Amniotic stem cell (primary cell): ENCODE results near the gene PADI1.
"Not testable (repeated sequence)": the region's sequence is repeated elsewhere in the genome, so short reads cannot be mapped to it uniquely, and the experiment has no call there.

Experiments used
- DNase-seq: peaks from one replicate; lab custom pipeline; 2025; lab: John Stamatoyannopoulos, UW

The PADI1 gene

DNA sequence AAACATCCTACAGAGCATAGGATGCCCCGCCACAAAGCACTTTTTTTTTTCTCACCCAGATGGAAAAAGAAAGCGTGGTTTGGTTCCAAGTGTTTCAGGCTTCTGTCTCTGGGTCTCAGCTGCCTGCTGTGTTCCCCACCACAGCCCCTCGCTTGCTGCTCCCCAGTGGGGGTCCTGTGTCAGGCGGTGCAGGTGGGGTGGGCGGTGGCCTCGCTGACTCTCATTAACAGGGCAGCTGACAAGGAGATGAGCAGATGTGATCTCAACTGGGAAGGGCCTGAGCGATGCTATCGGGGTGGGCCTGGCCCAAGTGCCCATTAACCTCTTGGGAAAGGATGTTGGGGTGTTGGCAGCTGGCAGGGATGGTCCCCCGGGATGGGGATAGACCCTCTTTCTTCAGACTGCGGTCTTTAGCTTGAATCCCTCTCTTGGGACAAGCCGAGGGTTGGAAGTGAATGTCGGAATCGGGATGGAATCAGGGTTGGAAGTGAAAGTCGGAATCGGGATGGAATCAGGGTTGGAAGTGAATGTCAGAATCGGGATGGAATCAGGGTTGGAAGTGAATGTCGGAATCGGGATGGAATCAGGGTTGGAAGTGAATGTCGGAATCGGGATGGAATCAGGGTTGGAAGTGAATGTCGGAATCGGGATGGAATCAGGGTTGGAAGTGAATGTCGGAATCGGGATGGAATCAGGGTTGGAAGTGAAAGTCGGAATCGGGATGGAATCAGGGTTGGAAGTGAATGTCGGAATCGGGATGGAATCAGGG lies 36.3 kb downstream of the PADI1 start:
- not testable (repeated sequence) for DNase-seq

DNA sequence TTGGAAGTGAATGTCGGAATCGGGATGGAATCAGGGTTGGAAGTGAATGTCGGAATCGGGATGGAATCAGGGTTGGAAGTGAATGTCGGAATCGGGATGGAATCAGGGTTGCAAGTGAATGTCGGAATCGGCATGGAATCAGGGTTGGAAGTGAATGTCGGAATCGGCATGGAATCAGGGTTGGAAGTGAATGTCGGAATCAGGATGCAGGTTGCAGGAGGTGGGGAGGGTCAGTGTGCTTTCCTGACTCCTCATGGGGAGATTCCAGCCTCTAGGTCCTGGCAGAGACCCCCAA lies 36.8 kb downstream of the PADI1 start:
- not testable (repeated sequence) for DNase-seq

DNA sequence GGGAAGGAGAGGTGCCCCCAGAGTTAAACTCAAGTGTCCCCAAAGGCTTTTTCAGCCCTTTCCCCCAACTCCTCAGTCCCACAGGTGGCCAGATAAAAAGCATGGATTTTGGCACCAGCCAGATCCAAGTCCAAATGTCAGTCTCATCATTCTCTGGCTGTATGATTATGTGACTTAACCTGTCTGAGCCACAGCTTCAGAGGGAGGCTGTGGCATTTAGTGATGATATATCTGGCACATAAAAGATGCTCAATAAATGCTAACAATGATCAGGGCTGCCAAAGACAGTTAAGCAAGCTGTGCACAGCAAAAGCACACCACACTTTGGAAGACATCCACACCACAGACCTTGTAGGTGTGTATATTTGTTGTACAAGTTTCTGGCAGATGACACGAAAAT lies 38.3 kb downstream of the PADI1 start:
- DNase-seq, result no peak

DNA sequence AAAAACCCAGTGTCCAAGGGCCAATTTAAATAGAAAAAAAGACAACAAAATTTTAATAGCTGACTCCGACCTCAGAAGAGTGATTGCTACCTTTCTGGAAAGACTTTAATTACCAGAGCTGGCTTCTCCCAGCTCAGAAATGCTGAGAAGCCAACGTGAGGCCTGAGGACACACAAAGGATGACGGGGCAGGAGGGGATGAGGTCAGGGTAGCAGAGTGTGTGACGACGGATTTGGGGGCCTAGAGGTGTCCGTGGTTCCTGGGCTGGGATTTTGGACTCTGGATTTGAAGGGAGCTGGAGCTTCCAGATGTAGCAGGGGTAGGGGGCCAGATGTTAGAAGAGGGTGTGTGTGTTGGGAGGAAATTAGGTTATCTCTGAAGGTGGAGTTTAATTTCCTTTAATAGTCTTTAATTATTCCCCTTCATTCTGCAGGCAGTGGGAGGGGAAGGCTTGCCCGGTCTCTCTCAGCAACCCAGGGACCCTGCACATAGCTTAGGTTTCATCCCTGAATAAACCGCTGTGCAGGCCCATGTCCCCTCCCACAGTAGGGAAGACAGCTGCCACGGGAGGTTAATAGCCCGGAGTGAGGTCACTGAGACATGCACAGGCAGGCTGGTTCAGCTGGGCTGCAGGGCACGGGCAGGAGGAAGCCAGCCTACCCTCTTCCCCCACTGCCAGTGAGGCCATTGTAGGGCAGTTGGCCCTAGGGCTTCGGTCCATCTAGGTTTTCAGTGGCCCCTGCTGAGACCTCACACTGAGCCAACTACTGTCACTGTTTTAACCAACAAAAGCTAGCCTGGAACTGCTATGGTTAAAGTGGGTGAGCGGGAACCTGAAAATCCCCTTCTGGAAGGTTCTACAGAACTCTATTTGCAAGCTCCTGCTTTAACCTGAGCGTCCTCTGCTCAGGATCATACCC lies 40.2 kb downstream of the PADI1 start:
- DNase-seq, result no peak

DNA sequence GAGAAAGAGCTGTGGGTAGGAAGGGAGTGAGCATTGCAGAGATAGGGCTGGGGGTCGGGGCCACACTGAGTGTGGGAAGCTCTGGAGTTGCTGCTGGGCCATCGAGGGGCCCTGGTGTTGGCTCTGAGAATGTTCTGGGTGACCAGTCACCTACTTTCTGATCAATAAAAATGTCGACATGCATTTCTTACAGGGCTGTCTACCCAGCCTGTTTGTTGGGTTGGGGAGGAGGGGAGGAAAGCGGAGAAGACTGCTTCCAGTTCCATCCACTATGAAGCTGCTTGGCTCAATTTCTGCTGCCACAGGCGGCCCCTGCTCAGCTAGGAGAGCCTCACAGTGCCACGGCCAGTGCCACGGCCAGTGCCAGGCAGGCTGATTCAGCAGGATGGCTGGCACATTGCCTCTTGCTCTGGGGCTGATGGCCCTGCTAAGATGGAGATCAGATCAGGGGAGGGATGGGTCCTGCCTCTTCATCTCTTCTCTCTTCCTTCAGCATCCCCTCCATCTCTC lies 40.9 kb downstream of the PADI1 start:
- DNase-seq, result no peak

DNA sequence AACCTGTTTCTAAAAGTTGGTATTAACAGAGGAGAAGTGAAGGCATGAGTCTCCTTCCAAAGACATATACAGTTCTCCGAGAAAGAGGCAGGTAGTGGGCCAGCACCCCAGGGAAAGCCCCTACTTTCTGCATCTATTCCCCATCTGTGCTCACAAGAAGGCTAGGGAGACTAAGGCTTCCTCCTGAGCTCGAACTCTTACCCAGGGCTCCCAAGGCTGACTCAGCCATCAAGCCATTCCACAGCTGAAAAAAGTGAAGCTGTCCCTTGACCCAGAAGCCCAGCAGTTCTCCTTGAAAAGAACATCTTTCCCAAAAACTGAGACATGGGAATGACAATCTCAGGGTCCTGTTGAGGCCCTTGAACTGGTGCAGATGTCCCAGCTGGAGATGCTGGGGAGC lies 42.0 kb downstream of the PADI1 start:
- no peak for DNase-seq

DNA sequence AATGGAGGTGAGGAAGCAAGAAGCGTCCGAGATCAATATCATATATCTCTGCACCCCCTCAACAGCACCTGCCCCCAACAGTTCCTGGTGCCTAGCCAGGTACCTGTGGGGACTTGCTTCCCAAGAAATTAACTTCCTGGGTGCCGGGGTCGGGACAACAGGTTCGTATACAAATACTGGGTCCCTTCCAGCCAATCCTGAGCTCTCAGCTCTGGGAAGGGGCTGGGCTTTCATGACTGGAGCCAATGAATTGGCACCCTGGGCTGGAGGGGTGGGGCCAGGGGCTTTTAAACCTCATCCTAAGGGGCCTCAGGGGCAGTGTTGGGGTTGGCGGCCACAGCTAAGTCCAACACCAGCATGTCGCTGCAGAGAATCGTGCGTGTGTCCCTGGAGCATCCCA lies 43.9 kb downstream of the PADI1 start, which contains the start of gene PADI3:
PADI3 (plus strand) TSS at position 318 of the 400 bp plus-strand sequence; CDS start at position 358, 40 bp downstream.
- DNase-seq, result no peak

DNA sequence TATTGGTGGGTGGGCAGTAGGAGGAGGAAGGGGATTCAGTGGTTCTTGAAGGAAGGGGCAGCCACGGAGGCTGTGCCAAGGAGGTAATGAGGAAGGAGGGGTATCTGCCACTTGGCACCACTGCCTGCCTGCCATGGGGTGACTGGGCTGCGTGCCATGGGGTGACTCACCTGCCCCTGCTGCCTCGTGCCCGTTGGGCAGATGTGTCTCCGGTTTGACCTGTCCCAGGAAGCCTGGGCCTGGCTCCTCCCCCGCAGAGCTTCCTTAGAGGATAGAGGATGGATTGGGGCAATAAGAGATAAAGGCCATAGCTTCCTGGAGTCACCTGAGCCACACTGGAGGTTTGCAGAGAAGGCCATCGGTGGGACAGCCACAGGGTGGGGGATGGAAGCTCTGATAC lies 45.7 kb downstream of the PADI1 start:
- no peak for DNase-seq

DNA sequence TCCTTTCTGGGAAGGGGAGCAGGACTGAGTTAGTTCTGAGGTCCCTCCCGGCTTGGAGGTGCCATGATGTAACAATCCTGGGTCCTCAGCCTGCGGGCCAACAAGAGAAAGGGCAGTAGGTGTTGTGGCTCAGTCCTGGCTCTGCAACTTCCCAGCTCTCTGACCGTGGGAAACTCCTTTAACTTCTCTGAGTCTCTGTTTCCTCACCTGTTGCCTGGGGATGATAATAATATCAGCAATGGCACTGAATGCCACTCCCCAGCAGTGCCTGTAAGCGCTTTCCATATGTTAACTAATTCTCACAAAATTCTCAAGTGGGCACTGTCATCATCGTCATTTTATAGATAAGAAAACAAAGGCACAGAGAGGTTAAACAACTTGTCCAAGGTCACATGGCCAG lies 46.3 kb downstream of the PADI1 start:
- DNase-seq, result no peak

DNA sequence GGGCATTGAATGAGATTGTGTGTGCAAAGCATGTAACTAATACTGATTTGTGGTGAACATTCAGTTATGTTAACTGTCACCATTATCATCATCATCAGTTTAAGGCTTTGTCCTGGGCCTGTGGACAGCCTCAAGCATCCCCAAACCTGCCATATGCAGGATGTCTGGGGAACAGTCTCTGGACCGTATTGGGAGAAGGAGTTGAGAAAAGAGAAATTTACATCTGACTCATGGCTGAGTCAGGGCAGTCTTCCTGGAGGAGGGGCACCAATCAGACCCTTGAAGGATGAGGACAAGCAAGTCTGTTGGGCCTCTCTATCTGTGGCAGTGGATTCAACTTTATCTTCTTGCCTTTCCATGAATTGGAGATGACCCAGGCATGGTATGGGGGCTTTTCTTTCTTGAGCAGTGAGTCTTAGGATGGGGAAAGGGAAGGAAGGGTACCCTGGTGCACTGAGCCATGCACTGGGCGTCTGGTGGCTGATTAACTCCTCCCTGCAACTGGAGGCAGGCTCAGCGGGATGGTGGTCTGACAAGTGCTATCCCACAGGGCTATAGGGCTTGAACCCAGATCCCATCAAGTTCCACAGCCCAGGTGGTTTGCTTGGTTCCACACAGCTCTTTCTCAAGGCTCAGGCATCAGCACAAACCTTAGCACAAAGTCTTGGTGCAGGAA lies 46.9 kb downstream of the PADI1 start:
- DNase-seq, result peak; percentile 4

DNA sequence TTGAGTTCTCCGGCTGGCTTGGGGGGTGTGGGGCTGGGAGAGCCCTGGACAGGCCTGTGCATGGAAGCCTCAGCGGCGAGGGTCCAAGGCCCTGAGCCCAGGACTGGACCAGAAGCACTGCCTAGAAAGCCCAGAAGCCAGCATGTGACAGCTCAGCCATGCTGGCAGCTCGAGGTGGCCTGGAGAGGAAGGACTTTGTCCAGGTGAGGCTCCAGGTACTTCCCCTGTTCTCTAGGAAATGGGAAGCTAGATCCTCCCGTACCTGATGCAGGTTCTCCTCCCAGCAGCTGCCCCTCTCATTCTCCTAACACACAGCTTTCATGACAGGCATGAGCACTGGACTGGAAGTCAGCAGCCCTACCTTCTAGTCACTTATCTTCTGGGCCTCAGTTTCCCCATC lies 50.4 kb downstream of the PADI1 start:
- no peak for DNase-seq

DNA sequence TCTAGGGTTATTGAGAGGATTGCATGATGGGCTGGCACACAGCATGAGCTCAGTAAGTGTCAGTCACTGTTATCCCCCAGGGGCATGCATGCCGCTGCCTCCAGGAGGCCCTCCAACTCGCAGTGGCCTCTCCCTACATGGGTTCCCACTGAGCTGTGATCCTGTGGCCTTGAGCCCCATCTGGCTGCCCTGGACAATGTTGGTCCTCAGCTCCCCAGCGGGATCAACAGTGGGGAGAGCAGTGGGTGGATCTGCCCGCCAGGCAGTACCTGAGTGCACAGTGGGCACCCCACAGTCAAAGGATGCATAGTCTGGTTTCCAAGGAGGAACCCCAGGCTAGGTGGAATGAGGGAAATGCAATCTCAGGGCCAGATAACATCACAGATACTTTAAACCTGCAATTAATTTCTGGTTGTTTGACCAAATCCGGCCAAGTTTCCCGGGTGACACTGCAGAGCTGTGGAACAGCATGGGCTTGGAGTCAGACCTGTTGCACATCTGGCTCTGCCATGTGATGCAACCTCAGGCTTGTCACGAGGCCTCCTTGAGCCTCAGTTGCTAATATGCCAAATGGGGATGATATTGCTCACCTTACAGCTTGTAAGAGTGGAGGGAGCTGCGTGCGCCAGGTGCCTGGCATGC lies 53.3 kb downstream of the PADI1 start:
- no peak for DNase-seq

DNA sequence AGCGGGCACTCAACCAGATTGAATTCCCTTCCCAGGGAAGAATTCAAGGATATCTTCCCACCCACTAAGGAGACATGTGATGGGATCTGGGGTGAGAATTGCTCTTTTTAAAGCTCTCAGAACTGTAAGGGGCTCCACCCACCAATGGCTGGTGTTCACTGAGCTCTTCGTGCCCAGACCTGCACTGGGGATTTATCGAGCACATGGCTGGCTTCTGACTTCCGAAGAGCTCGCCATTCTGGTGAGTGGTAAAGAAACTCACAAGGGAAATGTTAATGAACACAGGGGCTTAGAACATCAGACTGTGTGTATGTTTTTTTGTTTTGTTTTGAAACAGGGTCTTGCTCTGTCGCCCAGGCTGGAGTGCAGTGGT lies 53.8 kb downstream of the PADI1 start:
- no peak for DNase-seq

DNA sequence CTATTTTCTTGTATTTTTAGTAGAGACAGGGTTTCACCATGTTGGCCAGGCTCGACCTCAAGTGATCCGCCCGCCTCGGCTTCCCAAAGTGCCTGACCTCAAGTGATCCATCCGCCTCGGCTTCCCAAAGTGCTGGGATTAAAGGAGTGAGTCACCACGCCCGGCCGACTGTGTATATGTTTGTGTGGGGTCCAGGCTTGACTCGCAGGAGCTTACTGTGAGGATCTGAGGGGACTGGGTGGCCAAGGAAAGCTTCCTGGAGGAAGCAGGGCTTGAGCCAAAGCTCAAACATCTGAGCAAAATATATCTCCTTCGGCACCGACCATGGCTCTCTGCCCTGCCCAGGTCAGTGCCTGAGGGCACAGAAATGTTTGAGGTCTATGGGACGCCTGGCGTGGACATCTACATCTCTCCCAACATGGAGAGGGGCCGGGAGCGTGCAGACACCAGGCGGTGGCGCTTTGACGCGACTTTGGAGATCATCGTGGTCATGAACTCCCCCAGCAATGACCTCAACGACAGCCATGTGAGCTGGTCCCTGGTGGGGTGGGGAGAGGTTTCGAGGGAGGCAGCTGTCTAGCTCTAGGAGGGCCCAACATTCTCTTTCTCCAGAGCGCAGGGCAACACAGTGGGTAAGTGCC lies 54.4 kb downstream of the PADI1 start:
- no peak for DNase-seq

DNA sequence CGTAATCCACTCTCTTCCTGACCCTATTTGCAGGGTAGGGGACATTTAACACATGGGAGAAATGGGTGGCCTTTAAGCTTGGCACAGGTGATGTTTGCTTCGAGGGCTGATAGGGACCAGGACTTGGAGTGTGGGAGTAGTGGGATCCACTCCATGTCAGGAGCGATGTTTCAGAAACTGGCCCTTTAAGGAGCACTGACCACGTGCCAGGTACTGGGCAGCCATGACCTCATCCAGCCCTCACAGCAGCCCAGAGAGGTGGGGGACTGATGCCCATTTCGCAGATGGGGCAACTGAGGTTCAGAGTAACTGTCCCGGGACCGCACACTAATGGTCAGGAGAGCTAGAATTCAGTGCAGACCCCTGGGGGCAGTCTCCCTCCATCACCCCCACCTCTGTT lies 55.3 kb downstream of the PADI1 start:
- no peak for DNase-seq

DNA sequence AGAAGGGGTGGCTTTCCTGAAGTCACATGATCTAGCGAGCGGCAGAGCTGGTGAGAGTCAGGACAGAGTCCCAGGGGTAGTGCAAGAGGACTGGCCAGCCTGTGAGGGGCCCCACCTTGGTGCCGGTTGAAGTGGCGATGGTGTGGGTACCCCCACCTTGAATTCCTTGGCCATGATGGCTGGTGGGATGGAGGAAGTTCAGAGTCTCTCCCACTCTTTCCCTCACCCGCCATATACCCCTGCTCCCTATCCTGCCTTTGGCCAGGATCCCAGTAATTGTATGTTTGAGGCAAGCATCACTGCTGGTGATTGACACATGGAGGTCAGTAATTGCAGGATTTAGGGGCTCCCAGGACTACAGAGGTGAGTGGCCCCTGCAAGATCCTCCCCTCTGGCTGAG lies 55.8 kb downstream of the PADI1 start:
- DNase-seq, result no peak

DNA sequence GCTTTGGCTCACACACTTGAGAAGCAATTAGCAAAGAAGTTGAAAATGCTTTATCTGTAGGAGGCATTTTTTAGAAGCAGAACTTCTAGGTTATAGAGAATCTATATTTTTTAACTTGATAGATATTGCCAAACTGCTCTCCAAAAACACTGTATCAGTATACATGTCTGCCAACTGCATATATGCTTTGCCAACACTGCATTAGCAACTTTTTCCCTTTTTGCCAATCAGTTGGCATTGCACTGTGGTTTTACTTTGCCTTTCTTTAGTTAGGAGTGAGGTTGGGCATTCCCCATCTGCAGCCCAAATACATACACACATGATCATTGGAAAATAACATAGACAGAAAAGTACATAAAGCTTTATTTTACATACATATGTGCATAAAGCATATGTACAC lies 59.0 kb downstream of the PADI1 start:
- DNase-seq, result no peak

DNA sequence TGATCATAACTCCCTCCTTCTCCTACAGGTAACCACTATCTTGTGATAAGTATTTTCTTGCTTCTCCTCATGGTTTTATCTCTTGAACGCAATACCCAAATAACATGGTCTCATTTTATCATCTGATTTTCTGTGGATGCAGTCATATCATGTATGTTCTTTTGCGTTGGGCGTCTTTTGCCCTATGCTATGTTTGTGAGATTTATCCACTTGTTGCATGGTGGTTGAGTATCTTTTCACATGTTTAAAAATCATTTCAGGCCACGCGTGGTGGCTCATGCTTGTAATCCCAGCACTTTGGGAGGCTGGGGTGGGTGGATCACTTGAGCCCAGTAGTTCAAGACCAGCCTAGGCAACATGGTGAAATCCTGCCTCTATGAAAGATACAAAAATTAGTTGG lies 59.5 kb downstream of the PADI1 start:
- DNase-seq, result no peak

DNA sequence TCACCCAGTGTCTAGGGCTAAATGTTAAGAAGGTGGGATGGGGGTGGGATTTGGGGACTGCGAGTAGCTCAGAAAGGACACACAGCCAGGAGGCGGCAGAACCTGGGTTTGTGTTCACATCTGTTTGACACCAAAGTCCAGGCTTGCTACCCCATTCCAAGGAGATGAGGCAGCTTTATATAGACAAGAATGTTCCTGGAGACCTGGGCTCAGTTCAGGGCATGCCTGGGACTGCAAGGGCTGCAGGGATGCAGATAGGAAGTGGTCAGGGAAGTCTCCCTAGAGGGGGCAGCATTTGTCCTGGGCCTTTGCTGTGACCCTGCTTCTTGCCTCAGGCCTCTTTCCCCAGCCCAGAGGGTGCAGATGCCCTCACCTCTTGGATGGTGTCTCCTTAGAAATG lies 60.2 kb downstream of the PADI1 start:
- no peak for DNase-seq

DNA sequence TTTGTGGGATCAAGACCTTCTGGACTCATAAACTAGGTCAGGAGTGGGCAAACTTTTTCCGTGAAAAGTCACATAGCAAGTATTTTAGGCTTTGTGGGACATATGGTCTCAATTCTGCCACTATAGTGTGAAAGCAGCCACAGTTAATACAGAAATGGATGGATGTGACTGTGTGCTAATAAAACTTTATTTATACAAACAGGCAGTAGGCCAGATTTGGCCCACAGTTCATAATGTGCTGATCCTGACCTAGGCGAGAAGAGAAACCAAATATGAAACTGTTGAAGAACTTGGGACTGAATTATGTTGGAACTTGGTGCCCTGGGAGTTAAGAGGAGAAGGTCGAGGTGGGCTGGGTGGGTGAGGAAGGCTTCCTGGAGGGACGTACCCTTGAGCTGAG lies 61.0 kb downstream of the PADI1 start:
- DNase-seq, result no peak

DNA sequence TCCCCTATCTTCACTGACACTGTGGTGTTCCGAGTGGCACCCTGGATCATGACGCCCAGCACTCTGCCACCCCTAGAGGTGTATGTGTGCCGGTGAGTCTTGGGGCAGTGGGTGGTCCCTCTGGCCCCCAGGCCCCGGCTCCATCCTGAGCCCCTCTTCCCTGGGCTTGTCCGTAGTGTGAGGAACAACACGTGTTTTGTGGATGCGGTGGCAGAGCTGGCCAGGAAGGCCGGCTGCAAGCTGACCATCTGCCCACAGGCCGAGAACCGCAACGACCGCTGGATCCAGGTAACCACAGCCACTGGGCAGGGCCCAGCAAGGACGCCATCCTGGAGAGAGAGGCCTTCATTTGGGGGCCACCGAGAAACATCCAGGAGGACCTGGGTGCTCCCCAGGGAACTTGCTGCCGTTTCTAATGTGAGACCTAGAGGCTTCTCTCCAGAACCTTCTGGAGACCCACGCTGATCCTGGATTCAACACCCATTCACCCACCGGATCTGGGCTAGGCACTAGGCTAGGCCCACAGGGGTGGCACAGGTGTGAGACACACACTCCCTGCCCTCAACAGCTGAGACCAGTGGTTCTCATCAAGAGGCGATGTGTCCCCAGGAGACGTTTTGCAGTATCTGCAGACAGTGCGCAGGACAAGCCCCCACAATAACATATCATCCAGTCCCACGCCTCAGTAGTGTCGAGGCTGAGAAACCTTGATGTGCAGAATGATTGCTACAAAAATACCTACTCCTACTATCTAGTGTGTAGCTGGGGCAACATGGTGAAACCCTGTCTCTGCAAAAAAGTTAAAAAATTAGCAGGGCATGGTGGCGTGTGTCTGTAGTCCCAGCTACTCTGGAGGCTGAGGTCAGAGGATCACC lies 66.2 kb downstream of the PADI1 start:
- no peak for DNase-seq
